Stimulated activated memory B cell treated with anti-CD40 and anti-IgM and Interleukin-4, amounts not matched to agents 10 μg/mL and 1 μg/mL and 100 μg/mL, for 72 hours (primary cell): ENCODE data around the gene SRSF9.
"Not testable (repeated sequence)": the region's sequence is repeated elsewhere in the genome, so short reads cannot be mapped to it uniquely, and the experiment has no call there.

Experiments
- ATAC-seq: fragments of 150-1000 bp; cut with Tn5 transposase; 2 replicates; pipeline ENCODE4 v1.10.0; 2021
- H3K27ac Mint-ChIP-seq: one replicate; pipeline ENCODE4 v1.8.0; 2022; ENCODE audit warnings: mild to moderate bottlenecking, mixed read lengths
- H3K27me3 Mint-ChIP-seq: one replicate; pipeline ENCODE4 v1.8.0; 2022; ENCODE audit warnings: mixed read lengths
- H3K36me3 Mint-ChIP-seq: one replicate; pipeline ENCODE4 v1.8.0; 2022; ENCODE audit warnings: mixed read lengths
- H3K4me1 Mint-ChIP-seq: one replicate; pipeline ENCODE4 v1.8.0; 2022; ENCODE audit warnings: mixed read lengths
- H3K4me3 Mint-ChIP-seq: one replicate; pipeline ENCODE4 v1.8.0; 2022; ENCODE audit warnings: mild to moderate bottlenecking, moderate library complexity, mixed read lengths
- H3K9me3 Mint-ChIP-seq: one replicate; pipeline ENCODE4 v1.8.0; 2022; ENCODE audit warnings: mixed read lengths

The SRSF9 gene, protein sequence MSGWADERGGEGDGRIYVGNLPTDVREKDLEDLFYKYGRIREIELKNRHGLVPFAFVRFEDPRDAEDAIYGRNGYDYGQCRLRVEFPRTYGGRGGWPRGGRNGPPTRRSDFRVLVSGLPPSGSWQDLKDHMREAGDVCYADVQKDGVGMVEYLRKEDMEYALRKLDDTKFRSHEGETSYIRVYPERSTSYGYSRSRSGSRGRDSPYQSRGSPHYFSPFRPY

DNA sequence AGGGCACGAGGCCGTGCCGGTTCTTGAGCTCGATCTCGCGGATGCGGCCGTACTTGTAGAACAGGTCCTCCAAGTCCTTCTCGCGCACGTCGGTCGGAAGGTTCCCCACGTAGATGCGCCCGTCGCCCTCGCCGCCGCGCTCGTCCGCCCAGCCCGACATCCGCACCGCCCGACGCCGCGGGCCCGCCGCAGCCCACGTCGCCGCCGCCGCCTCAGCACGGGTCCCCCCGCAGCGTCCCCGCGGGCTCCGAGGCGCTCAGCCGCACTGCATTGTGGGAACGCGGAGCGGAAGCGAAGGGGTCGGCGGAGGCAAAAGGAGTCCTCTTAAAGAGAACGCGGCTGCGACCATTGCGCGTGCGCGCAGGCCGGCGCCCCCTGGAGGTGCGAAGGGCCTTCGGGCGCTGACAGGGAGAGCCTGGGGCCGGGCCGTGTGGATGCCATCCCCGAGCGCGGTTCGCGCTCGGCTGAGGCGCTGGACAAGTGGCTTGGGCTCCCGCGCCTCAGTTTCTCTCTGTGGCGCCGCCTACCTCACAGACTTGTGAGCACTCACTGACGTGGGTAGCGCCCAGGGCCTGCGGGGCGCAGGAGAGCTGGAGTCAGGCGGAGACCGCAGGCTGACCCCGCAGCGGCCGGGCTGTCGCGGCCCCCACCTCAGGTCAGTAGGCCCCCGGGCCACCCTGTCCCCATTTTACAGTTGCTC, at the start of gene SRSF9:
TSS of gene SRSF9 (minus strand) at position 299 of the 700 bp plus-strand sequence. CDS start at position 160, 139 bp downstream.
- no peaks in the 10 kb centered on the region for H3K27me3 Mint-ChIP-seq
- no peaks in the 10 kb centered on the region for H3K9me3 Mint-ChIP-seq
- ATAC-seq: peak; percentile 98
- peaks cover 49% of the 10 kb centered on the region for H3K4me1 Mint-ChIP-seq
- H3K27ac Mint-ChIP-seq: peak within 1 kb of the TSS; percentile 90
- peaks cover 13% of the 10 kb centered on the region for H3K36me3 Mint-ChIP-seq
- H3K4me3 Mint-ChIP-seq: peak within 1 kb of the TSS; percentile 91

DNA sequence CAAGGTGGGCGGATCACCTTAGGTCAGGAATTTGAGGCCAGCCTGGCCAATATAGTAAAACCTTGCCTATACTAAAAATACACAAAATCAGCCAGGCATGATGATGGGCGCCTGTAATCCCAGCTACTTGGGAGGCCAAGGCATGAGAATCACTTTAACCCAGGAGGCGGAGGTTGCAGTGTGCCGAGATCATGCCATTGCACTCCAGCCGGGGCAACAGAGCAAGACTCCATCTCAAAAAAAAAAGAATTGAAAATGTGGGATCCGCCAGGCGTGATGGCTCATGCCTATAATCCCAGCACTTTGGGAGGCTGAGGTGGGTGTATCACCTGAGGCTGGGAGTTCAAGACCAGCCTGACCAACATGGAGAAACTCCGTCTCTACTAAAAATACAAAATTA, 49.8 kb upstream of the SRSF9 start:
- H3K9me3 Mint-ChIP-seq, H3K27me3 Mint-ChIP-seq, H3K4me3 Mint-ChIP-seq, H3K4me1 Mint-ChIP-seq, ATAC-seq, H3K27ac Mint-ChIP-seq: not testable (repeated sequence)
- H3K36me3 Mint-ChIP-seq: peaks cover 22% of the 10 kb centered on the region

- Mint-ChIP-seq H3K4me1 (no peaks in the 10 kb centered on the region), H3K36me3 (peaks cover 40% of the 10 kb centered on the region), H3K4me3 (no peak overlapping the region), H3K9me3 (no peaks in the 10 kb centered on the region), H3K27ac (no peak overlapping the region), H3K27me3 (no peaks in the 10 kb centered on the region)
- ATAC-seq: no peak
Measured at GRCh38 chr12:120515496-120515895, 45.9 kb upstream of the SRSF9 start.

DNA sequence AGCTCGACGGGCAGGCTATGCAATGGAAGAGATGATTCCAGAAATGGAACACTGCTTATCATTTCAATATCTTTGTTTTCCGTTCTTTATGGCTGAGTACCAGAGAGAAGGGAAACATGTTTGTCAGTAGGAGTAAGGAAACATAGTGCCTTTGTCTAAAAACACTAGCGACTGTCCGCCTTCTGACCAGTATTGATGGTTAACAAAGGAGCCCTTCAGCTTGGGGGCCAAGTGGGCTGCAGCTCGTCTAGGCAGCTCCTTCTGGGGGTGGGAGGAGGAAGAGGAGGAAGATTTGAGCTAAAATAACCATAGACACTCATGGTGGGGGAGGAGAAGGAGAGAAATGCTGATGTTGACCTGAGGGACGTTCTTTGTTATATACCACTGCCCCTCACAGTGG, 44.5 kb upstream of the SRSF9 start:
- Mint-ChIP-seq H3K27ac (no peak overlapping the region), H3K4me1 (no peaks in the 10 kb centered on the region), H3K27me3 (no peaks in the 10 kb centered on the region), H3K4me3 (no peak overlapping the region), H3K9me3 (no peaks in the 10 kb centered on the region), H3K36me3 (peaks cover 51% of the 10 kb centered on the region)
- no peak for ATAC-seq

DNA sequence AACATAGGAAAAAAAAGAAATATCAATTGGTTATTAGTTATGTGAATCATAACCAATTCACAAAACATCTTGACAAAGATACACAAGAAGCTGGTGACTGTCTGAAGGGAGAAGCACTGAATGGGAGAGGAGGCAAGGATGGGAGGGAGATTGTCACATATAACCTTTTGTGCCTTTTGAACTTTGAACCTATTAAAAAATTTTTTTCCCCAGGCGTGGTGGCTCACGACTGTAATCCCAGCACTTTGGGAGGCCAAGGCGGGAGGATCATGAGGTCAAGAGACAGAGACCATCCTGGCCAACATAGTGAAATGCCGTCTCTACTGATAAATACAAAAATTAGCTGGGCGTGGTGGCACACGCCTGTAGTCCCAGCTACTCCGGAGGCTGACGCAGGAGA, 39.0 kb upstream of the SRSF9 start:
- Mint-ChIP-seq H3K9me3 (no peaks in the 10 kb centered on the region), H3K27ac (no peak overlapping the region)

DNA sequence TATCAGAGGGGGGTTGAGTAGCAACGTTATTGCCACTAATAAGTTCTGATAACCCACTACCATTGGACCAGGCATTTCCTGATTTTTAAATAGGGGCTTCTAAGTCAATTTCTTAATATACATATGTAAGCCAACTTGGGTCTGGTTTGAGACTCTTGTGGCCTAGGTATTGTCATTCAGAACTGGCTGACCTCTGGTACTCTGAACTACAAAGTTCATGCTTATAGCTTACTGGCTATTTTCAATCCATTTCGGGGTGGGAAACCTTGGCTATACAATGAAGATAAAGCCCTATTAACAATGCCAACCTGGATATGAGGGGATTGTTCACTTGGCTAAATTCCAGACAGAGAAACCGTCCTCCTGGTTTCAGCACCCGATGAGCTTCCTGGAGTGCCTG, 35.0 kb upstream of the SRSF9 start:
- H3K36me3 Mint-ChIP-seq: peaks cover 38% of the 10 kb centered on the region
- ATAC-seq: no peak
- no peak overlapping the region for H3K27ac Mint-ChIP-seq
- no peak overlapping the region for H3K4me3 Mint-ChIP-seq
- no peaks in the 10 kb centered on the region for H3K9me3 Mint-ChIP-seq
- no peaks in the 10 kb centered on the region for H3K27me3 Mint-ChIP-seq
- H3K4me1 Mint-ChIP-seq: no peaks in the 10 kb centered on the region

More for the DNA sequence above, 39.0 kb upstream of the SRSF9 start:
- no peaks in the 10 kb centered on the region for H3K4me1 Mint-ChIP-seq
- no peak overlapping the region for H3K4me3 Mint-ChIP-seq
- ATAC-seq: no peak
- peaks cover 41% of the 10 kb centered on the region for H3K36me3 Mint-ChIP-seq
- no peaks in the 10 kb centered on the region for H3K27me3 Mint-ChIP-seq

DNA sequence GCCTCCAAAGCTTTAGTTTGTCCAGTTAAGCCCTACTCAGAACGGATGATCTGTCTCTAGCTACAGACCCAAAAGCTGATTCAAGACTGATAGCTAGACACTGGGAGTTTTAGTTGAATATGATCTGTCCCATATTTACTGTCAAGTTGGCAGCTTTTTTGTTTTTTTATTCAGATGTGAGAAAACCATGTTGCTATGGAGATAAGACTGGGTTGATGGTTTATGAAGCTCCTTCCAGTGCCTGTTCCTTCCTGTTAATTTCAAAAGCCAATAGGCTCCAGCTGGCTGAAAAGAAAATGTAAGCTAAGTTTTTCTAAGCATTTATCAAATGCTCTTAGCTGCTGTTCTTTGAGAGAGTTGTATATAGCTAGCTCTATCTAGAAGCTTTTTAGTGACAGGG, 31.0 kb upstream of the SRSF9 start:
- no peaks in the 10 kb centered on the region for H3K9me3 Mint-ChIP-seq
- no peak overlapping the region for H3K4me3 Mint-ChIP-seq
- H3K27ac Mint-ChIP-seq: peak overlapping the region; percentile 37
- H3K27me3 Mint-ChIP-seq: no peaks in the 10 kb centered on the region
- peaks cover 49% of the 10 kb centered on the region for H3K36me3 Mint-ChIP-seq
- no peak for ATAC-seq
- peaks cover 25% of the 10 kb centered on the region for H3K4me1 Mint-ChIP-seq

GRCh38 chr12:120498870-120499515, 29.4 kb upstream of the SRSF9 start:
- ATAC-seq: no peak
- H3K36me3 Mint-ChIP-seq: peaks cover 47% of the 10 kb centered on the region
- no peaks in the 10 kb centered on the region for H3K9me3 Mint-ChIP-seq
- H3K27me3 Mint-ChIP-seq: no peaks in the 10 kb centered on the region
- H3K4me3 Mint-ChIP-seq: no peak overlapping the region
- H3K27ac Mint-ChIP-seq: no peak overlapping the region
- H3K4me1 Mint-ChIP-seq: peaks cover 34% of the 10 kb centered on the region

GRCh38 chr12:120497524-120498150, 28.1 kb upstream of the SRSF9 start:
- no peaks in the 10 kb centered on the region for H3K9me3 Mint-ChIP-seq
- no peaks in the 10 kb centered on the region for H3K27me3 Mint-ChIP-seq
- H3K4me1 Mint-ChIP-seq: peaks cover 34% of the 10 kb centered on the region
- peak overlapping the region; percentile 87 for H3K27ac Mint-ChIP-seq
- ATAC-seq: no peak
- H3K4me3 Mint-ChIP-seq: peak overlapping the region; percentile 98
- H3K36me3 Mint-ChIP-seq: peaks cover 36% of the 10 kb centered on the region

DNA sequence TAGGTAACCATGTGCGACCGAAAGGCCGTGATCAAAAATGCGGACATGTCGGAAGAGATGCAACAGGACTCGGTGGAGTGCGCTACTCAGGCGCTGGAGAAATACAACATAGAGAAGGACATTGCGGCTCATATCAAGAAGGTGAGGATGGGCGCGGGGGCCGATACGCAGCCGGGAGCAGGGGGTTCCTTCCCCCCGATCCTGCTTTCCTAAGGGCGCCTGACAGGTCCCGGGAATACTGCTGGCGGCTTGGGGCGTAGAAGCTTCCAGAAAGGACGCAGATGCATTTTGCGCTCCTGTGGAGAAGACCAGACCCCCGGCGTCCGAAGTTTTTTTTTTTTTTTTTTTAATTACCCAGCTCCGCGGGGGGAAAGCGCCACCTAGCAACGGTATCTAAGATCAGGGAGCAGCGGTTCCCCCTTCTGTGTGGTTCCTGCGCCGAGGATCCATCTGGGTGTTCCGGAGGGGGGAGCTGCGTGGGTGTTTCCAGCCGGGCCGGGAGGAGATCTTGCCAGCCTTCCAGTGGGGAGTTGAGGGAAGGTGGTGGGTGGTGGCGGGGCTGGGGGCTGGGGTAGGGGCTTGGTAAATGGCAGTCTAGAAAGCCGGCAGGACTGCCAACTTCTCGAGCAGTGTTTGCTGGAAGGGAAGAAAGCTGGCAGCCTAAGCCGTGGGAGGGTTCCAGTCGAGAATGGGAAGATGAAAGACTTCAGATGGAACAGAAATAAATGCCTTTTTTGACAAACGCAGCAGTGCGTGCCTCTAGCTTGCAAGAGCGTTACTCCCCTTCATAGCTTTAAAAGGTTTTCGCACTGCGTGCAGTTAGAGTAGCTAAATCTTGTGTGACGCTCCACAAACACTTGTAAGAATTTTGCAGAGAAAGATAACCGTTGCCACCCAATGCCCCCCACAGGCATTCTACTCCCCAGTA, 27.1 kb upstream of the SRSF9 start:
- Mint-ChIP-seq H3K27ac (peak overlapping the region; percentile 87), H3K4me3 (peak overlapping the region; percentile 98), H3K27me3 (no peaks in the 10 kb centered on the region), H3K9me3 (no peaks in the 10 kb centered on the region), H3K36me3 (peaks cover 36% of the 10 kb centered on the region), H3K4me1 (peaks cover 34% of the 10 kb centered on the region)
- ATAC-seq: peak; percentile 45

GRCh38 chr12:120495731-120496412, 26.3 kb upstream of the SRSF9 start, which contains the start of gene DYNLL1:
DYNLL1 (plus strand) TSS chr12:120496113; CDS start chr12:120496422, 309 bp downstream.
- ATAC-seq: peak; percentile 99
- Mint-ChIP-seq H3K27ac (peak within 1 kb of the TSS; percentile 87), H3K27me3 (no peaks in the 10 kb centered on the region), H3K4me3 (peak within 1 kb of the TSS; percentile 98), H3K9me3 (no peaks in the 10 kb centered on the region), H3K36me3 (peaks cover 41% of the 10 kb centered on the region), H3K4me1 (peaks cover 34% of the 10 kb centered on the region)

DNA sequence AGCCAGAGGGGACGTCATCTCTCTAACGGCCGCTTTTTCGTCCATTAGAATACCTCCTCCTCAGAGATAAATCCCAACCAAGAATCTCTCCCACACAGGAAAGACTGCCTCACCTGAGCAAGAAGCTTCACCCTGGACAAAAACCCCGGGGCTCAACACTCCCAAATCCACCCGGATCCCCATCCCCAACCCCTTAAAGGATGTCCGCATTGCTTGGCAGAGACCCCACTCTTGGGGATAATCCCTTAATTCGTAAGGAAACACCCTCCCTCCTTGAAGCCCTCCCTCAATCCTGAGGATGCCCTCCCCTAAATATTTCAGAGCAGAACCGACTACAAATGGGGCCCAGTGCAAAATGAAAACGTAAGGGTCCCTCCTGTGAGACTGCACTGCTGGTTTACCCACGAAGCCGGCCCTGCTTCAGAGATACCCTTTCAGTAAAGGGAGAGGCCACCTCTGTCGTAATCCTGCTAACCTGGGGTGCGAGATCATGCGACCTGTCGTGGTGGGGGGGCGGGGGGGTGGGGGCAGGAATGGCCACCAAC, 25.7 kb upstream of the SRSF9 start:
- Mint-ChIP-seq H3K4me3 (peak overlapping the region; percentile 98), H3K9me3 (no peaks in the 10 kb centered on the region), H3K4me1 (peaks cover 34% of the 10 kb centered on the region), H3K27me3 (no peaks in the 10 kb centered on the region), H3K27ac (peak overlapping the region; percentile 87), H3K36me3 (peaks cover 39% of the 10 kb centered on the region)
- peak; percentile 10 for ATAC-seq

DNA sequence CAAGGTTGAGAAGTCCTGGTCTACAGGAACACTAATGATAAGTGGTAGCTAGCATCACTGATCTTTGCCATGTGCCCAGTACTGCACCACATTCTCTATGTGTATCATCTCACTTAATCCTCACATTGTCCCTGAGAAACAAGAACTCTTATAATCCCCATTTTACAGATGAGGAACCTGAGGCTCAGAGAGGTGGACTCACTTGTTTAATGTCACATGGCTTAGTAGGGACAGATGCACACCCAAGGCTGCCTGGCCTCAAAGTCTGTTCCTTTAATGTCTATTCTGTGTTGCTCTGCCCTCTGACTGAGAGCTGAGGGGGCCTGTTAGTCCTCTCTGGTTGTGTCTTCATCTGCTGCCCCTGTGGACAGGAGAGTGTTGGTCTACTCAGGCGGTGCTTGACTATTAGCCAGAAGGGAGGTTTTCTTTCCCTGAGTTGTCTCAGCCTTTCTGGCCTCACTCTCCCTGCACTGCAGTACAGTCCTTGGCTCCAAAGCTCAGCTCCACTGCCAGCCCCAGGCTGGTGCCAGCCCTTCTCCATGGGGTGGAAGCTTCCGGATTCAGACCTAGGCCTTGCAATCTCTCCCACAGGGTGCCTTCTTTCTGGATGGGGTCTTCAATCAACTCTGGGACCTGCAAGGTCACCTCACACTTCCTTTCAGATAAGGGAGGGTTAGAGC, 21.4 kb upstream of the SRSF9 start:
- ATAC-seq: no peak
- Mint-ChIP-seq H3K4me1 (peaks cover 11% of the 10 kb centered on the region), H3K9me3 (no peaks in the 10 kb centered on the region), H3K27ac (no peak overlapping the region), H3K36me3 (peaks cover 22% of the 10 kb centered on the region), H3K27me3 (no peaks in the 10 kb centered on the region), H3K4me3 (no peak overlapping the region)
